Stimulated activated naive B cell treated with anti-CD40 and anti-IgM and Interleukin-4, amounts not matched to agents 10 μg/mL and 1 μg/mL and 100 μg/mL, for 72 hours (primary cell): ENCODE data around the gene CCT8.
A peak's percentile ranks its signal among the peaks of the same experiment; 100 is the strongest.
"Not testable (repeated sequence)": the region's sequence is repeated elsewhere in the genome, so short reads cannot be mapped to it uniquely, and the experiment has no call there.

ENCODE experiments used
- ATAC-seq, 2 donors: fragments of 150-1000 bp; cut with Tn5 transposase; replicated peaks; 2 replicates each; pipeline ENCODE4 v1.10.0; 2021; ENCODE audit warnings: moderate library complexity in 1 of 2
- DNase-seq: peaks from one replicate; pipeline ENCODE4 v3.0.0; 2021
- H3K27ac Mint-ChIP-seq: one replicate; pipeline ENCODE4 v1.8.0; 2022; ENCODE audit warnings: mild to moderate bottlenecking, mixed read lengths
- H3K27me3 Mint-ChIP-seq, 2 donors: one replicate each; pipeline ENCODE4 v1.8.0; 2022; ENCODE audit warnings: mixed read lengths in 2 of 2
- H3K36me3 Mint-ChIP-seq, 2 donors: one replicate each; pipeline ENCODE4 v1.8.0; 2022; ENCODE audit warnings: mixed read lengths in 2 of 2, mild to moderate bottlenecking in 1 of 2
- H3K4me1 Mint-ChIP-seq, 2 donors: one replicate each; pipeline ENCODE4 v1.8.0; 2022; ENCODE audit warnings: mixed read lengths in 2 of 2, mild to moderate bottlenecking in 1 of 2
- H3K4me3 Mint-ChIP-seq, 2 donors: one replicate each; pipeline ENCODE4 v1.8.0; 2022; ENCODE audit warnings: mild to moderate bottlenecking in 2 of 2, mixed read lengths in 2 of 2, moderate library complexity in 1 of 2
- H3K9me3 Mint-ChIP-seq, 2 donors: one replicate each; pipeline ENCODE4 v1.8.0; 2022; ENCODE audit warnings: mixed read lengths in 2 of 2, mild to moderate bottlenecking in 1 of 2

The CCT8 gene

GRCh38 chr21:29022166-29022565, 51.3 kb downstream of the CCT8 start:
- ATAC-seq, result no peak
- H3K27me3 Mint-ChIP-seq, result no peaks in the 10 kb centered on the region
- peaks cover 29 to 32% of the 10 kb centered on the region in 2 donors for H3K4me1 Mint-ChIP-seq
- H3K36me3 Mint-ChIP-seq, result peaks cover 15 to 18% of the 10 kb centered on the region in 2 donors
- no peaks in the 10 kb centered on the region for H3K9me3 Mint-ChIP-seq
- DNase-seq, result no peak
- H3K4me3 Mint-ChIP-seq, result no peak overlapping the region
- no peak overlapping the region for H3K27ac Mint-ChIP-seq

GRCh38 chr21:29018540-29018939, 54.9 kb downstream of the CCT8 start:
- peaks cover 10 to 23% of the 10 kb centered on the region in 2 donors for H3K36me3 Mint-ChIP-seq
- DNase-seq (no peak), ATAC-seq (peak; percentile 19 to 20)
- no peaks in the 10 kb centered on the region for H3K27me3 Mint-ChIP-seq
- peak overlapping the region; percentile 95 for H3K27ac Mint-ChIP-seq
- no peaks in the 10 kb centered on the region for H3K9me3 Mint-ChIP-seq
- H3K4me1 Mint-ChIP-seq, result peaks cover 13 to 16% of the 10 kb centered on the region in 2 donors
- H3K4me3 Mint-ChIP-seq, result peak overlapping the region; percentile 91 to 92

GRCh38 chr21:29017639-29018237, 55.7 kb downstream of the CCT8 start:
- peak overlapping the region; percentile 91 to 92 for H3K4me3 Mint-ChIP-seq
- no peak for DNase-seq
- peaks cover 13 to 16% of the 10 kb centered on the region in 2 donors for H3K4me1 Mint-ChIP-seq
- H3K9me3 Mint-ChIP-seq, result no peaks in the 10 kb centered on the region
- no peaks in the 10 kb centered on the region for H3K27me3 Mint-ChIP-seq
- H3K27ac Mint-ChIP-seq, result peak overlapping the region; percentile 89
- ATAC-seq, result no peak
- H3K36me3 Mint-ChIP-seq, result peaks cover 10 to 23% of the 10 kb centered on the region in 2 donors

GRCh38 chr21:29011236-29011635, 62.2 kb downstream of the CCT8 start:
- H3K27ac Mint-ChIP-seq, H3K4me1 Mint-ChIP-seq, H3K27me3 Mint-ChIP-seq, ATAC-seq, H3K9me3 Mint-ChIP-seq, DNase-seq, H3K4me3 Mint-ChIP-seq: not testable (repeated sequence)
- peaks cover 10 to 30% of the 10 kb centered on the region in 2 donors for H3K36me3 Mint-ChIP-seq

- Mint-ChIP-seq H3K27me3 (no peaks in the 10 kb centered on the region), H3K36me3 (peaks cover 6 to 29% of the 10 kb centered on the region in 2 donors), H3K4me1 (peaks cover 0 to 2% of the 10 kb centered on the region in 2 donors), H3K9me3 (no peaks in the 10 kb centered on the region), H3K4me3 (no peak overlapping the region), H3K27ac (no peak overlapping the region)
- ATAC-seq, result no peak
- no peak for DNase-seq
Observed at GRCh38 chr21:29008367-29008766, 65.1 kb downstream of the CCT8 start.

GRCh38 chr21:29007810-29008209, 65.6 kb downstream of the CCT8 start:
- Mint-ChIP-seq H3K27me3 (no peaks in the 10 kb centered on the region), H3K36me3 (peaks cover 6 to 29% of the 10 kb centered on the region in 2 donors), H3K4me1 (peaks cover 0 to 2% of the 10 kb centered on the region in 2 donors), H3K27ac (no peak overlapping the region), H3K4me3 (no peak overlapping the region), H3K9me3 (no peaks in the 10 kb centered on the region)
- ATAC-seq, result no peak
- no peak for DNase-seq

- H3K4me1 Mint-ChIP-seq, result peaks cover 2 to 5% of the 10 kb centered on the region in 2 donors
- no peaks in the 10 kb centered on the region for H3K27me3 Mint-ChIP-seq
- H3K27ac Mint-ChIP-seq, result no peak overlapping the region
- H3K36me3 Mint-ChIP-seq, result peaks cover 6 to 29% of the 10 kb centered on the region in 2 donors
- H3K4me3 Mint-ChIP-seq, result no peak overlapping the region
- ATAC-seq (no peak), DNase-seq (no peak)
- H3K9me3 Mint-ChIP-seq, result no peaks in the 10 kb centered on the region
Observed at GRCh38 chr21:29007135-29007534, 66.3 kb downstream of the CCT8 start.
